Subcutaneous adipose tissue (tissue), 4 donors: ENCODE measurements around the gene GPR141. TPM values are rescaled to one million over a fixed set of nuclear protein-coding genes. Genes with fewer than 3 reads are reported as not detected.

Experiments used
- CTCF ChIP-seq: fragments of 450-650 bp; IDR thresholded peaks from one replicate; pipeline ENCODE4 v1.5.1; 2016; ENCODE audit warnings: low read depth, mild to moderate bottlenecking, control low read depth, antibody characterized with exemption, moderate library complexity
- total RNA-seq, 4 donors: library from RNA; depleted of rRNA; stranded (reverse); fragments of >200 nt; gene quantifications; one replicate each; pipeline ENCODE4 v1.1.0, GENCODE V29; 2016

The GPR141 gene
- total RNA-seq = 1 to 10 TPM in 2 of 4 donors, under 1 TPM in 1, not detected in 1; 0.57 to 1.2 (median 1.1) TPM

DNA sequence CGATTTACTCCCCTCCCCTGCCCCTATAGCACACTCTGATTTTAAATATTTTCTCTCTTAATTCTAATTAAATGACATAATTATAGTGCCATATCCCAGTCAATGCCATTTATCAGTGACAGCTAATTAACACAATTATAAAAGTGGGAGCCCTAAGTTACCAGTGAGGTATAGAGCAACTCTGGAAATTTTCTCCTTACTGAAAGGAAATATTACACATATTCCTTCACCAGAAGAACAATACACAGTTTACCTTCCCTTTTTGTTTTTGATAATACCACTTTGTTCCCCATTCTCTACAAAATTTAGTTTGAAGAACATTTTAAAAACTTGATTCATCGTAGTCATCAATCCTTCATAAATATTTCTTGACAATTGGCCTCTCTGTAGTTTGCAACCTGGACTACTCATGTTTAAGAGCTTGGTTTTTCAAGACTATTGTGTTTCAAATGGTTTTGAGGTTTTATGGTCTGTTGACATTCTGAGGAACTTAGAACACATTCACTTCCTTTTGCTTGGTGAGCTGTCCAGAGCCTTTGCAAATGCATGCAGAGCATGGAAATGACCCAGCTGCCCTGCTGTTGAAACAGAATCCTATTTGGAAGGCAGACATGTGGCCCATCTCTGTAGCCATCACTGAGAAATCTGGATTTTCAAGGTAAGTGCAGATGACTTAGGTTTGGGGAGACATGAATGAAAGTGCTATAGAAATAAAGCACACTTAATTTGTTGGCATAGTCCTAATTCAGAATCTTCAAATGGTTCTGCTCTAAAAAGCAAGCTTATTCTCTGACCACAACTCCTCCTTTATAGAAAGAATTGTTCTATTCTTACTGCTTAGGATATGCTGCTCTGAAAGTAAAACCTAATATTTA lies at the start of gene GPR141:
GPR141 (plus strand) TSS at position 521 of the 875 bp plus-strand sequence. CDS start 56,628 bp downstream, outside the sequence.
- TF ChIP-seq CTCF = no peak

DNA sequence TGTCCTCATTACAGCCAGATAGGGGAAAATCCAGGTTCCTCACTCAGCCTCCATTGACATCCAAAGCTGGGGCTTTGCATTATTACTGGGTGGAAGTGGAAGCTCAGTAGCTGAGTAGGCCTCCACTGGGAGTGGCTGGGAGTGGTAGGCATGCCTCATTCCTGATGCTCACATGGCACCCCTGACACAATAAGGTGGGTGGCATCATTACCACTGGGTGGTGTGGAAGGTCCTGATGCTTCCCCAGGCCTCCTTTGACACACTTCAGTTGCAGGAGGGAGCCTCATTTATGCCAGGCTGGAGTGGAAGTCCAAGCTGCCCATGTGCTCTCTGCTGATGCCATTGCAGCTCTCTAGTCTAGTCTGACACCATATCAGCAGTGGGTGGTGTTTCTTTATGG lies 48.2 kb upstream of the GPR141 start:
- no peak for TF ChIP-seq CTCF

DNA sequence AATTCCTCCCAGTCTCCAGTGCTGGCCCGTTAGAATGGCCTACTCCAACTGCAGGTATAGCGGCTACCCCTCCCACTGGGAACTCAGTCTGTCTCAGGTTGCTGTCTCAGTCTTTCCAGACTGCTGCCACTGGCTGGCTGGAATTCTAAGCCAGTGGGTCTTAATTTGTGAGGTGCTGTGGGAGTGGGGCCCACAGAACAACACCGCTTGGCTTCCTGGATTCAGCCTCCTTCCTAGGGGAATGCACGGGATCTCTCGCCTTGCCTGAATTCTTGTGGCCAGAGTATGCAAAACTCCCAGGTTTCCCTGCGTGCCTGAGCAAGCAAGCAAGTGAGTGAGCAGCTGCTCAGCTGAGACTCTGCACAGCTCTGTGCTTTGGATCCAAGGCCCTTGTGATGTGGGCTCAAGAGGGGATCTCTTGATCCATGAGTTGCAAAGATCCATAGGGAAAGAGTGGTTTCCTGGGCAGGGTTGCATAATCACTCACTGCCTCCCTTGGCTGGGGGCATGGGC lies 41.5 kb upstream of the GPR141 start:
- TF ChIP-seq CTCF = no peak

DNA sequence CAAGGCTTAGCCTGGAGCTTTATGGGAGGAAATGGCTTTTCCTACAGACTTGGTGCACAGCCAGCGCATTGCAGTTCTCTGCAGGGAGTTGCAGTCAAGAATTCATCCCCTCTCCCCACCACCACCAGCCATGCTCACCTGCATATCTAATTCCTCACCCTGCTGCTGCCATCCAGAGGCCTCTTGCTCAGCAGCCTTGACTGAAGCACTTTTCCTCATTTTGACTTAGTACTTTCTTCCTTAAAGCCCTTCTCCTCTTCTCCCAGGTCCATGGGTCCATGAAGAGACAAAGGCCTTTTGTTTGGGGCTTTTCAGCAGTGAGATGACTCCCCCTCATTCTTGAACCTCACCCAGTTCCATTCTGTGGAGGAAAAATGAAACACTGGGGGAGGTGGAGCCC lies 39.7 kb upstream of the GPR141 start:
- no peak for TF ChIP-seq CTCF

GRCh38 chr7:37645282-37646050 lies 38.1 kb upstream of the GPR141 start:
- TF ChIP-seq CTCF = no peak

- TF ChIP-seq CTCF = no peak
Observed at GRCh38 chr7:37656913-37657530, 26.5 kb upstream of the GPR141 start.
